Esophagus squamous epithelium (tissue), 4 donors: ENCODE results near the gene TPM2.

ENCODE experiments used
- POLR2A ChIP-seq, 4 donors: fragments of 450-650 bp; IDR thresholded peaks; one replicate each; pipeline ENCODE4 v1.6.1; 2017; ENCODE audit warnings: antibody characterized with exemption in 4 of 4, mild to moderate bottlenecking in 4 of 4, moderate library complexity in 3 of 4
- TF ChIP-seq, protein P1 (sequence below), 6 experiments: fragments of 450-650 bp in 4 of 6; fragments of 200-600 bp in 2 of 6; sonication (generic) in 2 of 6; IDR thresholded peaks; one replicate each; pipeline ENCODE4 v1.5.1; 2016 to 2019; ENCODE audit warnings: antibody characterized with exemption in 6 of 6, mild to moderate bottlenecking in 4 of 6, moderate library complexity in 4 of 6

DNA sequence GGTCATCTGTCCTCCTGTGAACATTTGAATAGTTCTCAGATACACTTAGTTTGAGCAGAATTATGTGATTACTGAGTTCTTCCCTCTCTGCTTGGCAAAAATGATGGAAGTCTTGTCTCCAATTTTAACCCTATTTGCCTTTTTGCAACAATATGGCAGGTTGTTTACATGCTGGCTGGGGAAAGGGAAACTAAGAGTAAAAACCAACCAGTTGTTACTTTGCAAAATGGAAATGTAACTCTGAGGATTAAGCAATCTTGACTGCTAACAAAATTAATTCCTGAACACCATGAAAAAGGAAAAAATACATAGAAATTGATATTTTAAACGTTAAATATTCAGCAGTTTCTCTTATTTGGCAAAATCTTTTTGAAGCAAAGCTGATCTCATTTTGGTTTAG lies 50.1 kb downstream of the TPM2 start:
- TF ChIP-seq, protein P1, sequence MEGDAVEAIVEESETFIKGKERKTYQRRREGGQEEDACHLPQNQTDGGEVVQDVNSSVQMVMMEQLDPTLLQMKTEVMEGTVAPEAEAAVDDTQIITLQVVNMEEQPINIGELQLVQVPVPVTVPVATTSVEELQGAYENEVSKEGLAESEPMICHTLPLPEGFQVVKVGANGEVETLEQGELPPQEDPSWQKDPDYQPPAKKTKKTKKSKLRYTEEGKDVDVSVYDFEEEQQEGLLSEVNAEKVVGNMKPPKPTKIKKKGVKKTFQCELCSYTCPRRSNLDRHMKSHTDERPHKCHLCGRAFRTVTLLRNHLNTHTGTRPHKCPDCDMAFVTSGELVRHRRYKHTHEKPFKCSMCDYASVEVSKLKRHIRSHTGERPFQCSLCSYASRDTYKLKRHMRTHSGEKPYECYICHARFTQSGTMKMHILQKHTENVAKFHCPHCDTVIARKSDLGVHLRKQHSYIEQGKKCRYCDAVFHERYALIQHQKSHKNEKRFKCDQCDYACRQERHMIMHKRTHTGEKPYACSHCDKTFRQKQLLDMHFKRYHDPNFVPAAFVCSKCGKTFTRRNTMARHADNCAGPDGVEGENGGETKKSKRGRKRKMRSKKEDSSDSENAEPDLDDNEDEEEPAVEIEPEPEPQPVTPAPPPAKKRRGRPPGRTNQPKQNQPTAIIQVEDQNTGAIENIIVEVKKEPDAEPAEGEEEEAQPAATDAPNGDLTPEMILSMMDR (IDR thresholded peaks at IDR 0.05), result no peak
- TF ChIP-seq POLR2A (IDR thresholded peaks at IDR 0.05), result no peak
